Breast epithelium (tissue), 3 donors: ENCODE data around the gene BHLHE41.

Experiments used
- CTCF ChIP-seq, 3 donors: fragments of 450-650 bp; IDR thresholded peaks; one replicate each; pipeline ENCODE4 v1.5.1; 2016 to 2017; ENCODE audit warnings: antibody characterized with exemption in 3 of 3, mild to moderate bottlenecking in 3 of 3, moderate library complexity in 3 of 3
- POLR2A ChIP-seq: fragments of 450-650 bp; IDR thresholded peaks from one replicate; pipeline ENCODE4 v1.6.1; 2016; ENCODE audit warnings: antibody characterized with exemption, mild to moderate bottlenecking, moderate library complexity

GRCh38 chr12:26157001-26157400, 32.2 kb upstream of the BHLHE41 start:
- TF ChIP-seq POLR2A (no peak), CTCF (IDR thresholded peaks at IDR 0.05) (no peak)
